GM18508 (cell line): ENCODE results near the gene NFATC1.

Experiments
- ATAC-seq: cut with Tn5 transposase; IDR thresholded peaks from one replicate; pipeline ENCODE4 v1.9.1; 2021; ENCODE audit warnings: moderate number of reproducible peaks; ENCODE audit not compliant: insufficient read depth, unreplicated experiment

The NFATC1 gene

DNA sequence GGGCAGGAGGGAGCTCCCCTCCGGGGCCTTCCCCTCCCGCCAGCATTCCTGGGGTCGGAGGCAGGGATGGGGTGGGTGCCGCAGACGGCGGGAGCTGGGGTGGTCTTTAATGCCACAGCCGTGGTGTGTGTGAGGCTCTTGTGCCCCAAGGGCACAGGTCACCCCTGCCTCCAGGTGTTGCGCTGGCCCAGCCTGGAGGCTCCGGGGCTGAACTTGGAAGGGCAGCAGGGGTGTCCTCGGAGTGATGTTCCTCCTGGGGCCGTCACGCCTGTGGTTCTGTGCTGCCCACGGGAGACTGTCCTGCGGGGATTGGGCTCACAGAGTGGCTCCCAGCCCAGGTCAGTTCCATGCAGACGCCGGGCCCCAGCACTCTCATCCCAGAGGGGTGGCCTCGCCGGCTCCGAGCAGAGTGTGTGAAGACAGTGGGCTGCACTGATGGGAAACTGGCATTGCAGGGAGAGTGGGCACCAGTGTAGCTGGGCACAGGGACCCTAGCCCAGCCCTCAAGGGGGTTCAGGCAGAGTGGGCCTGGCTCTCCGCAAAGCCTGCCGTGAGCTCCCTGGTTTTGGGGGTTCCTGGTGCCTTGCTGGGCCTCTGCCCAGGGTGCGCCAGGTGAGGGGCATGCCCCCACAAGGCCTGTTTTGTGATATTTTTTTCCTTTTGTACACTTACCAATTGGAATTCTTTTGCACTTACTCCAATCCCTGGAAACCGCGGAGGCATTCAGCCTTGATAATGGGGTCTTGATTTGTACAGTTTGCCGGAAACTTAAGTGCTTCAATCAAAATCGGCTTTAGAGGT is 56.7 kb downstream of the NFATC1 start:
- no peak for ATAC-seq

- no peak for ATAC-seq
These were observed 57.4 kb downstream of the NFATC1 start for GRCh38 chr18:79452991-79453645.

GRCh38 chr18:79453816-79454735 is 58.3 kb downstream of the NFATC1 start:
- ATAC-seq = no peak

DNA sequence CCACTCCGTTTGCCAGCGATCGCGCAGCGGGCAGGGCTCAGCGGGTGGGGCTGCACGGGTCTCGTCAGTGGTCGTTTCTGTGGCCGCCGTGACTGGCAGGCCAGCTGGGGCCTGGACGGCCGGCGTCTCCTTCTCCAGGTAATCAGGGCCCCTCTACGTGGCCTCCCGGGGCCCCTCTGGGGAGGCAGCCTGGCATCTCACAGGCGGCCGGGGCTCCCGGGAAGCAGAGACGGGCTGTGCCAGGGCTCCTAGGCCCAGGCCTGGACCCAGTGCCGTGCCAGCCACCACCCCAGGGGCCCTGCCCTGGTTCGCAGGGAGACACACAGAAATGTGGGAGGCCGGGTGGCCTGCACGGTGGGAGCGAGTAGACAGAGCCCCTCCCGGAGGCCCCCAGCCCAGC is 59.5 kb downstream of the NFATC1 start:
- no peak for ATAC-seq

DNA sequence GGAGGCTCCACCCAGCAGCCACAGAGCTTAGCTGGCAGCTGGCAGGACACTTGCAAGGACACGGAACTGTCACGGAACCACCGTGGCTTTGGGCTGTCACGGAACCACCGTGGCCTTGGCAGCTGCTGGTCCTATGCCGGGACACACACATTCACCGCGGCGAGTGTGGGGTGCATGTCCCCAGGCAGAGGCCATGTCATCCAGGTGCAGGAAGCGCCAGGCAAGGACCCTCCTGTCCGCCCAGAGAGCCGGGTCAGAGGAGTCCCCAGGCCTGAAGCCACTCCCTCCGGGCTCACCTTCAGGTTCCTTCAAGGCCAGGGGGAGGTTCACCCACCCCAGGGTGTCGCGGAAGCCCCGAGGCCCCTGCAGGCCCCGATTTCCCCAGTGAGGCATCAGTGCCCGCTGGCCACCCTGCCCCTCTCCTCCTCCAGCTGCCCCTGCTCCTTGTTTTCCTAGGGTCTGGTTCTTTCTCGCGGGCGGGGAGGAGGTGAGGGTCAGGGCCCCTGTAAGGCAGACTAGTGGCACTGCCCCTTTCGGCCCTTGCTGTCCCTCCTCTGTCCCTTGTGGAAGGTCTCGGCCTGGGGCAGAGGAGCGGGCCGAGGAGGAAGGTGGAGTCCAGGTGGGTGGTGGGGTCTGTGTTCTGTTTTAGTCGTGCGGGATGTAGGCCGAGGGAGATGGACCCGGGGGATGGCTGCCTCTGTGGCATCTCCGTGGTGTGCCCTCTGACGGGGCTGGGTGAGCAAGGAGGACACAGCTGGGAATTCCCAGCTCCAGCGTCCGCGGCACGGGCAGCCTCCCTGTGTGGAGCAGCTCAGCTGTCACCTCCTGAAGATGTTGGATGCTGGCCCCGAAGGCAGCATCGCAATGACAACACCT is 60.6 kb downstream of the NFATC1 start:
- ATAC-seq = no peak

GRCh38 chr18:79457239-79457638 is 61.5 kb downstream of the NFATC1 start:
- ATAC-seq = no peak

GRCh38 chr18:79457652-79458051 is 61.9 kb downstream of the NFATC1 start:
- ATAC-seq = no peak

- ATAC-seq = no peak
These were observed 62.6 kb downstream of the NFATC1 start for GRCh38 chr18:79458131-79458838.

DNA sequence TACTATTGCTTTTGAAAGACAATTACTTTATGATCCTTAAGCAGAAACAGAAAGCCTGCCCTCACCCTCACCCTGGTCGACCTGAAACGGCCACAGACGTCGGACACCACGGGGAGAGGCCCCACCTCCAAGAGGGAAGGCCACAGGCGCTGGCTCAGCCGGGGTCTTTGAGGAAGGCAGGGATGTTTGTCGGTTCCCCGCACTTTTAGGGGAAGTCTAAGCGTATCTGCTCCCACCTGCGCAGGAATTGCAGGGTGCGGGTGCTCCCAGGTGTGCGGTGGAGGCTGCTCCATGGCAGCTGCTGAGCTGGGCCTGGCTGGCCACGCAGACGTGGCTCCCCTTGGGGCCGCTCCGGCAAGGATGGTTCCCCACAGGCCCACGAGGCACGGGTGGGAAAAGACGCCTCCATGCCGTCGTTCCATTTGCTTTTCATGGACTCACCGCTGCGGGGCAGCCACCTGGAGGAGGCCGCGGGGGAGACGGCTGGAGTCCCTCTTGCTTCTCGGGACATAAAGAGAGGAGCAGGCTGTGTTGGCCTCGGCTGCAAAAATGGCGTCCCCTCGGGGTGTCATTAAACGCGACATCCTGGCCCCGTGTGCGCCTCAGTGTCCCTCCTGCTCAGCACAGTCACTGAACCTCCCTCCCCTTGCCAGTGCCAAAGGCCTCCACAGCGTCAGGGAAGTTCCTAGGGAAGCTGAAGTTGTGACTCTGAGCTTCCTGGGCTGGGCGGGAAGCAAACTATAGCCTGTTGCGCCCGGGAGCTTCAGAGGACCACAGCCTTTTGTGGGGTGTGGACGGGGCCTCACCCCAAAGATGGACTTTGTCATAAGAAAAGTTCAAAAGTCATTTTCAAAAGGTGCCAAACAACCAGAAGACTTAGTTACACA is 63.4 kb downstream of the NFATC1 start:
- ATAC-seq = no peak

DNA sequence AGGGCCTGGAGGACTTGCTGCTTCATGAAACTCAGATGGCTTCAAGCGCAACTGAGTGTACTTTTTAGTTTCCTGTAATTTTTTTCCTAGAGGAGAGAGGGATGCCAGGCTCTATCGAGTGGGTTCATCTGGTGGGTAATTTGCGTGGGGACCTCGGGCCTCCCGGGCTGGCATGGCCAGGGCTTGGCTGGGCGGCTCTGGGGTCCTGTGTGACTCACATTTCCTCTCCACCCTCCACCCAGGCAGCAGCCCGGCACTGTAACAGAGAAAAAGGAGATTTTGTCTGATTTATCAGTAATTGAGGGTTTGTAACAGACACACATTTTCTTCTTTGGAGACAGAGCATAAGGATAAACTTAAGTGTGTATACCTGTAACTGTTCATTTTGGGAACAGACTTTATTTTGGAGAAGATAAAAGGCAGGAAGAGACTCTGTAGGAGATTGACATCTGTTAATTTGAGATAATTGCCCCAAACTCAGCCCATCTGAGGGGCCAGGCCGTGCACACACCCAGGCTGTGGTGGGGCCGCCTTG is 64.3 kb downstream of the NFATC1 start:
- peak; percentile 9 for ATAC-seq

DNA sequence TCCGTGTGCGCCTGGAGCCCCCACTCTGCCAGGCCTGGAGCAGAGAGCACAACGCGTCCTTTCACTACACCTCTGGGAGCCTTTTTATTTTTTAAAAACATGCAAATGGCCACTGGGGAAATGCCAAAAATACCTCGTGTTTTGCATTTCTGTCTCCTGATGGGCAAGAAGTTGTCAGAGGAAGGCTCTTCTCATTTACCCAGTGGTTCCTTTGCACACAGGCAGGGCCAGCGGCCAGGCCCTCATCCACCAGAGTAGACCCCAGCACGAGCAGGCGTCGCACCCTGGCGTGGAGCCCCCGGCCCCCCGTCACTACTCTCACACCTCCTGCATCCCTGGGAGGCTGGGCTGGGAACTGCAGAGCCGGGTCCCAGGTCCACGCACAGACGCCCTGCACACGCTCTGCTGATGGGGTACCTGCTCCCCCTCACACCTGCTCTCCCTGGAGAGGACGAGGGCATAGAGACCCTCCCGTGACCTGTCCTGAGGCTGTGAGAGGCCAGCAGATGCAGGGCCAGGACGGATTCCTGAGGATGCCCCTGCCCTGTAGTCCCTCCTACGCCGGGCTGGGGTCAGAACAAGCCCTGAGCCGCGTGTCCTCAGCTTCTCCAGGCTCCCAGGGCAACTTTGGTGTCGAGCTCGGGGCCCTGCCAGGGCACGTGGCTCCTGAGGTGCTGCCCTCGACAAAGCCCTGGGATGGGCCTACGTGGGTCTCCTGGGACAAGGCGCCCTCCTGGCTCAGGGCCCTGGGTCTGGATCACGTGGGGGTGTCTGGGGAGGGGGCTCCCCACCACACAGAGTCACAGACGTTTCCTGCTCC is 65.0 kb downstream of the NFATC1 start:
- ATAC-seq = peak; percentile 54

DNA sequence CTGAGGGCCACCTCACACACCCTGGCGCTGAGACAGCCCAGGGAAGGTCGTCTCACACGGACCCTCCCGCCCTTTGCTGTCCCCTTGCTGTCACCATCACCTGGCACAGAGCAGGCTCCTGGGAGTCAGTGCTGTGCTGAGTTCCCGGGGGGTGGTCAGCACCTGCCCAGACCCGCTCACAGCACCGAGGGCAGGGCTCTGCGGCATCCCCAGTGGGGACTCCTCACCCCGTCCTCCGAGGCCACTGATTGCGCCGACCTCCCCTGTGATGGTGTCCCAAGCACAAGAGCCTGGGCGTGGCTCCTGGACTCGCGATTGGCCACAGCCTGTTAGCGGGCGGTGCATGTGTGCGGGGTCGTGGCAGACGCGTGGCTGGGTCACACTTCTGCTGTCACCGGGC is 65.9 kb downstream of the NFATC1 start:
- ATAC-seq = no peak

DNA sequence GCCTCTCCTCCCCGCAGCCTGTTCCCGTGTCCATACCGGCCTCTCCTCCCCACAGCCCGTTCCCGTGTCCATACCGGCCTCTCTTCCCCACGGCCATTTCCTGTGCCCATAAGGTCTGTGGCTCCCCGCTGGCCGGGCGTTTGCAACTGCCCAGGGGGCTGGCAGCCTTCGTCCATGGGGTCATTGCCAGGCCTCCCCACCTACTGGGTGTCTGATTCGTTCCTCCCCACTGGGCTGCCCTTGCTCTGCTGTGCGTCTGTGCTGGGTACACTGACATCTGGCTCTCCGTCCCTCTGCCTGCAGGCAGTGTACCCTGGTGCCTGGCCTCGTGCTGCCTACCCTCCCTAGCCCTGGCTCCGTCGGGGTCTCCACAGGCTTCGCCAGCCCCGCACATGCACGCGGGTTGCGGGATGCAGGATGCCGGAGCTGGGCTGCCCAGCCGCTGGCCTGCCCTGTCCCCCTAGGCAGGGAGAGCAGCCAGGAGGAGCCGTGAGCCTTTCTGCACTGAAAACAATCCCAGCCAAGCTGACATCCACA is 67.8 kb downstream of the NFATC1 start:
- no peak for ATAC-seq

GRCh38 chr18:79465392-79465991 is 69.8 kb downstream of the NFATC1 start:
- no peak for ATAC-seq

DNA sequence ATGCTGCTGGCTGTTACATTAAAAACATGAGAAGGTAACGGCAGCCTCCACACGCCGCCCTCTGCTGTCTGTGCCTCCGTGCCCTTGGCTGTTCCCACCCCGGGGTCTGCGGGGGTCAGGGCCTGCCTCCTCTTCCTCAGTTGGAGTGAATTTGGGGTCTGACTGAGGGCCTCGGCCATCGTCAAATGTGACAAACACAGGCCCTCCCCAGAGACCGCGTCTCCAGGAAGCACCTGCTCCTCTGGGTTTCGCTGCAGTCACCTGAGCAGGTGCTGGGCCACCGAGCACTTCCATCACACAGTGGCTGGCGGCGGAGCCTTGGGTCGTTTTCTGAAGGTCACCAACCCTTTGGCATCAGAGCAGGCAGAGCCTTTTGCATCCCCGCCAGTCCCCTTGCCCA is 70.9 kb downstream of the NFATC1 start:
- ATAC-seq = no peak

DNA sequence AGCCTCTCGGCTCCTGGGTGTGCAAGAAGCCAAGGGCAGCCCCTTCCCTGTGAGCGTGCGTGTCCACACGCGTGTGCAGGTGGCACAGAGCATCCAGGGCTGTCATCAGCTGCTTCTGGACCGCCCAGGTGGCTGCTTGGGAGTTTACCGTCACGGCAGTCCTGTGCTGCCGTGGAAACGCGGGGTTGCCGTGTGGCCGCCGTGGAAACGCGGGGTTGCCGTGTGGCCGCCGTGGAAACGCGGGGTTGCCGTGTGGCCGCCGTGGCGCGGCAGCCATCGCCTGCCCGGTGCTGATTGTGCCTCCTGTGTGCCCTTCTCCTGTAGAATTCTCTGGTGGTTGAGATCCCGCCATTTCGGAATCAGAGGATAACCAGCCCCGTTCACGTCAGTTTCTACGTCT is 71.4 kb downstream of the NFATC1 start:
- no peak for ATAC-seq
